Keratinocyte (primary cell): Measurements from ENCODE around the gene HOXA6.

ENCODE experiments used
- EZH2 ChIP-seq: IDR thresholded peaks from one replicate; pipeline ENCODE4 v1.6.1; 2012; ENCODE audit warnings: inconsistent platforms, mild to moderate bottlenecking, low read length, moderate library complexity
- TF ChIP-seq, protein P1 (sequence below), 3 experiments: IDR thresholded peaks in 1 of 3; conservative IDR thresholded peaks in 1 of 3; optimal IDR thresholded peaks in 1 of 3; 2 replicates in 2 of 3; 3 replicates in 1 of 3; pipeline versions ENCODE3 to v1.5.1; 2011; ENCODE audit warnings: low read length in 3 of 3, mild to moderate bottlenecking in 3 of 3, moderate library complexity in 2 of 3, control low read depth in 1 of 3, inconsistent platforms in 1 of 3; ENCODE audit not compliant: insufficient read depth in 2 of 3; ENCODE audit errors: extremely low read depth in 1 of 3

DNA sequence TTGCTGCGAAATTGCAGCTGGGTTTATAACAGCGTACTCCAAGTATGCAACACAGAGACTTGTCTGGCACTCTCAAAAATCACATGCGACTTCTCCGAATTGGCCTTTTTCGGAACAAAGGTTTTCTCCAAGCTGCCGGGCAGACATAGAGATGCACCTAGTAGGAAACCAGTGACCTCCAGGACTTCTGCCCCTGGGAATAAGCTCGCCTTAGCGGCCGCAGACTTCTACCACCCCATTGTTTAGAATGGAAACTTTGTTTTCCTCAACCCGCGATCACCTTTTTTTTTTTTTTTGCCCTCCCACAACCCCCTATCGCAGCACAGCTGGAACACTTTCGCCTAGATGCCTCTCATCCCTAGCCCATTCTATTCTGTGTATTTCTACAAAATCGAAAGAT, 31.5 kb upstream of the HOXA6 start:
- TF ChIP-seq, protein P1, sequence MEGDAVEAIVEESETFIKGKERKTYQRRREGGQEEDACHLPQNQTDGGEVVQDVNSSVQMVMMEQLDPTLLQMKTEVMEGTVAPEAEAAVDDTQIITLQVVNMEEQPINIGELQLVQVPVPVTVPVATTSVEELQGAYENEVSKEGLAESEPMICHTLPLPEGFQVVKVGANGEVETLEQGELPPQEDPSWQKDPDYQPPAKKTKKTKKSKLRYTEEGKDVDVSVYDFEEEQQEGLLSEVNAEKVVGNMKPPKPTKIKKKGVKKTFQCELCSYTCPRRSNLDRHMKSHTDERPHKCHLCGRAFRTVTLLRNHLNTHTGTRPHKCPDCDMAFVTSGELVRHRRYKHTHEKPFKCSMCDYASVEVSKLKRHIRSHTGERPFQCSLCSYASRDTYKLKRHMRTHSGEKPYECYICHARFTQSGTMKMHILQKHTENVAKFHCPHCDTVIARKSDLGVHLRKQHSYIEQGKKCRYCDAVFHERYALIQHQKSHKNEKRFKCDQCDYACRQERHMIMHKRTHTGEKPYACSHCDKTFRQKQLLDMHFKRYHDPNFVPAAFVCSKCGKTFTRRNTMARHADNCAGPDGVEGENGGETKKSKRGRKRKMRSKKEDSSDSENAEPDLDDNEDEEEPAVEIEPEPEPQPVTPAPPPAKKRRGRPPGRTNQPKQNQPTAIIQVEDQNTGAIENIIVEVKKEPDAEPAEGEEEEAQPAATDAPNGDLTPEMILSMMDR (optimal IDR thresholded peaks at IDR 0.05 in 1 of 3, IDR thresholded peaks at IDR 0.05 in 1 of 3, conservative IDR thresholded peaks at IDR 0.05 in 1 of 3; ENCODE audit: extremely low read depth in 1 of 3, insufficient read depth in 2 of 3, low read length in 3 of 3): no peak
- no peak for TF ChIP-seq EZH2
